Measurements from ENCODE around the gene SAMD15. TPM values are rescaled to one million over a fixed set of nuclear protein-coding genes. Genes with fewer than 3 reads are reported as not detected.

SAMD15 gene
- total RNA-seq, 1 donor = 0.81 TPM

Other genes starting within 250 kb of the SAMD15 start
- gene ZDHHC22, start 235.6 kb upstream of the SAMD15 start, total RNA-seq = not detected
- gene TMEM63C, start 195.6 kb upstream of the SAMD15 start, total RNA-seq = 0.27 TPM
- gene NGB, start 106.2 kb upstream of the SAMD15 start, total RNA-seq = not detected
- gene POMT2, start 56.5 kb upstream of the SAMD15 start, total RNA-seq = 7.0 TPM
- gene GSTZ1, start 56.3 kb upstream of the SAMD15 start, total RNA-seq = 42.0 TPM
- gene TMED8, start 285 bp upstream of the SAMD15 start, total RNA-seq = 19.9 TPM
- 0.27 TPM for gene NOXRED1, start 46.1 kb downstream of the SAMD15 start, total RNA-seq
- gene VIPAS39, start 80.2 kb downstream of the SAMD15 start, total RNA-seq = 26.7 TPM
- 61.9 TPM for gene AHSA1, start 80.7 kb downstream of the SAMD15 start, total RNA-seq
- 0.27 TPM for gene ISM2, start 121.4 kb downstream of the SAMD15 start, total RNA-seq
- gene SPTLC2, start 239.3 kb downstream of the SAMD15 start, total RNA-seq = 66.2 TPM

Measured in hematopoietic multipotent progenitor cell (in vitro differentiated cells).